ENCODE data around the gene MOGAT3. TPM values are rescaled to one million over a fixed set of nuclear protein-coding genes. Genes with fewer than 3 reads are reported as not detected.
A peak's percentile ranks its signal among the peaks of the same experiment; 100 is the strongest.

The MOGAT3 gene
- total and polyA plus RNA-seq, 9 of the 15 experiments (the other 6 are each of a cell fraction or from before 2014, with no cell fraction given) = 0.07 to 0.17 (median 0.13) TPM; not detected in 6

DNA sequence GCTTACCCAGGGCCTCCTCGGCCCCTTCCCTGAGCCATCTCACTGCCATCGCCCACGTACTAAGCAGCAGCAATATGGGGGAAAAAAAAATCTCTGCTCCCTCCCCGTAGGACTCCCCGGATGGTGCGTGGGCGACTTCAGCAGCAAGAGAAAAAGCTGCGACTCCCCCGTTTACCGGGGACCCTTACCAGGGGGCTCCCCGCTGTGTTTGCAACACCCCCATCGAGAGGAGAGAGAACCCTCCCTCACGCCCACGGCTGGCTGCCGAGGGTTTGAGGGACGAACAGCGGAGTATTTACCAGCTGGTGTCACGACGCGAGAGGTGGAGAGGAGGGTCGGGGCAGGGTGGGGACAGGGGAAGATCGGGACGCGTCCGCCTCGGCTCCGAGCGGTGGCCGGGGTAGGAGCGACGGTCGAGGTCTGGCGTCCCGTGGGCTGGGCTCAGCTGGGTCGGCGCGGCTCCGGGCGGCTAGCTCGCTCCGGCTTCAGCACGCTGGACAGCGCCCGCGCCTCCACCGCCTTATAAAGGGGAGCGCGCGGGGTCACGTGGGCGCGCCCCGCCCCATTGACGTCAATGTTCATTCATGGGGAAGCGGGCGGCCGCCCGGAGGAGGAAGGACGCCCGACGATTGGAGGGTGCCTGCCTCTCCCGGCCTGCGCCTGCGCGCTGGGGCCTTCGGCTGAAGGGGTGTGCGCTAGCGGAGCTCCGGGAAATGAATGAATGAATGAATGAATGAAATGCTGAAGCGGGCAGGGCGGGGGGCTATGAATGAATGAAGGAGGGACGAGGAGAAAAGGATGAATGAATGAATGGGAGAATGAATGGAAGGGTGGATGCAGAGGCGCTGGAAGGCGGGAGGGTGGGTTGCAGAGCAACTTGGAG, 35.5 kb downstream of the MOGAT3 start, which contains the start of gene VGF (continued):
- TF ChIP-seq, protein P1, sequence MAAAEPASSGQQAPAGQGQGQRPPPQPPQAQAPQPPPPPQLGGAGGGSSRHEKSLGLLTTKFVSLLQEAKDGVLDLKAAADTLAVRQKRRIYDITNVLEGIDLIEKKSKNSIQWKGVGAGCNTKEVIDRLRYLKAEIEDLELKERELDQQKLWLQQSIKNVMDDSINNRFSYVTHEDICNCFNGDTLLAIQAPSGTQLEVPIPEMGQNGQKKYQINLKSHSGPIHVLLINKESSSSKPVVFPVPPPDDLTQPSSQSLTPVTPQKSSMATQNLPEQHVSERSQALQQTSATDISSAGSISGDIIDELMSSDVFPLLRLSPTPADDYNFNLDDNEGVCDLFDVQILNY (CRISPR knock-in tag; IDR thresholded peaks at IDR 0.05) = peak; percentile 95
- TF ChIP-seq, protein P2, sequence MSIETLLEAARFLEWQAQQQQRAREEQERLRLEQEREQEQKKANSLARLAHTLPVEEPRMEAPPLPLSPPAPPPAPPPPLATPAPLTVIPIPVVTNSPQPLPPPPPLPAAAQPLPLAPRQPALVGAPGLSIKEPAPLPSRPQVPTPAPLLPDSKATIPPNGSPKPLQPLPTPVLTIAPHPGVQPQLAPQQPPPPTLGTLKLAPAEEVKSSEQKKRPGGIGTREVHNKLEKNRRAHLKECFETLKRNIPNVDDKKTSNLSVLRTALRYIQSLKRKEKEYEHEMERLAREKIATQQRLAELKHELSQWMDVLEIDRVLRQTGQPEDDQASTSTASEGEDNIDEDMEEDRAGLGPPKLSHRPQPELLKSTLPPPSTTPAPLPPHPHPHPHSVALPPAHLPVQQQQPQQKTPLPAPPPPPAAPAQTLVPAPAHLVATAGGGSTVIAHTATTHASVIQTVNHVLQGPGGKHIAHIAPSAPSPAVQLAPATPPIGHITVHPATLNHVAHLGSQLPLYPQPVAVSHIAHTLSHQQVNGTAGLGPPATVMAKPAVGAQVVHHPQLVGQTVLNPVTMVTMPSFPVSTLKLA (conservative IDR thresholded peaks at IDR 0.05) = peak; percentile 98 to 99
- TF ChIP-seq, protein P3, sequence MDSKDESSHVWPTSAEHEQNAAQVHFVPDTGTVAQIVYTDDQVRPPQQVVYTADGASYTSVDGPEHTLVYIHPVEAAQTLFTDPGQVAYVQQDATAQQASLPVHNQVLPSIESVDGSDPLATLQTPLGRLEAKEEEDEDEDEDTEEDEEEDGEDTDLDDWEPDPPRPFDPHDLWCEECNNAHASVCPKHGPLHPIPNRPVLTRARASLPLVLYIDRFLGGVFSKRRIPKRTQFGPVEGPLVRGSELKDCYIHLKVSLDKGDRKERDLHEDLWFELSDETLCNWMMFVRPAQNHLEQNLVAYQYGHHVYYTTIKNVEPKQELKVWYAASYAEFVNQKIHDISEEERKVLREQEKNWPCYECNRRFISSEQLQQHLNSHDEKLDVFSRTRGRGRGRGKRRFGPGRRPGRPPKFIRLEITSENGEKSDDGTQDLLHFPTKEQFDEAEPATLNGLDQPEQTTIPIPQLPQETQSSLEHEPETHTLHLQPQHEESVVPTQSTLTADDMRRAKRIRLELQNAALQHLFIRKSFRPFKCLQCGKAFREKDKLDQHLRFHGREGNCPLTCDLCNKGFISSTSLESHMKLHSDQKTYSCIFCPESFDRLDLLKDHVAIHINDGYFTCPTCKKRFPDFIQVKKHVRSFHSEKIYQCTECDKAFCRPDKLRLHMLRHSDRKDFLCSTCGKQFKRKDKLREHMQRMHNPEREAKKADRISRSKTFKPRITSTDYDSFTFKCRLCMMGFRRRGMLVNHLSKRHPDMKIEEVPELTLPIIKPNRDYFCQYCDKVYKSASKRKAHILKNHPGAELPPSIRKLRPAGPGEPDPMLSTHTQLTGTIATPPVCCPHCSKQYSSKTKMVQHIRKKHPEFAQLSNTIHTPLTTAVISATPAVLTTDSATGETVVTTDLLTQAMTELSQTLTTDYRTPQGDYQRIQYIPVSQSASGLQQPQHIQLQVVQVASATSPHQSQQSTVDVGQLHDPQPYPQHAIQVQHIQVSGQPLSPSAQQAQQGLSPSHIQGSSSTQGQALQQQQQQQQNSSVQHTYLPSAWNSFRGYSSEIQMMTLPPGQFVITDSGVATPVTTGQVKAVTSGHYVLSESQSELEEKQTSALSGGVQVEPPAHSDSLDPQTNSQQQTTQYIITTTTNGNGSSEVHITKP (IDR thresholded peaks at IDR 0.05; ENCODE audit: partially characterized antibody) = no peak
- TF ChIP-seq ZNF140 (CRISPR knock-in tag; IDR thresholded peaks at IDR 0.05) (no peak), STAT5B (CRISPR knock-in tag; IDR thresholded peaks at IDR 0.05) (no peak), HSF4 (CRISPR knock-in tag; IDR thresholded peaks at IDR 0.05; ENCODE audit: borderline replicate concordance) (no peak), SRSF7 (optimal IDR thresholded peaks at IDR 0.05; ENCODE audit: low read depth, low read length) (no peak), SMARCE1 (IDR thresholded peaks at IDR 0.05) (no peak), TCF3 (CRISPR knock-in tag; IDR thresholded peaks at IDR 0.05) (peak; percentile 49), HDAC2 (IDR thresholded peaks at IDR 0.05) (peak; percentile 70; the same call in 1 of the 2 replicates), ZBTB1 (CRISPR knock-in tag; IDR thresholded peaks at IDR 0.05; ENCODE audit: borderline replicate concordance, low read depth) (peak; percentile 89), ZNF24 (IDR thresholded peaks at IDR 0.05) (peak; percentile 100), CBX2 (IDR thresholded peaks at IDR 0.05; ENCODE audit: insufficient read depth, low read length, poor library complexity, severe bottlenecking) (no peak)
- TF ChIP-seq, protein P4, sequence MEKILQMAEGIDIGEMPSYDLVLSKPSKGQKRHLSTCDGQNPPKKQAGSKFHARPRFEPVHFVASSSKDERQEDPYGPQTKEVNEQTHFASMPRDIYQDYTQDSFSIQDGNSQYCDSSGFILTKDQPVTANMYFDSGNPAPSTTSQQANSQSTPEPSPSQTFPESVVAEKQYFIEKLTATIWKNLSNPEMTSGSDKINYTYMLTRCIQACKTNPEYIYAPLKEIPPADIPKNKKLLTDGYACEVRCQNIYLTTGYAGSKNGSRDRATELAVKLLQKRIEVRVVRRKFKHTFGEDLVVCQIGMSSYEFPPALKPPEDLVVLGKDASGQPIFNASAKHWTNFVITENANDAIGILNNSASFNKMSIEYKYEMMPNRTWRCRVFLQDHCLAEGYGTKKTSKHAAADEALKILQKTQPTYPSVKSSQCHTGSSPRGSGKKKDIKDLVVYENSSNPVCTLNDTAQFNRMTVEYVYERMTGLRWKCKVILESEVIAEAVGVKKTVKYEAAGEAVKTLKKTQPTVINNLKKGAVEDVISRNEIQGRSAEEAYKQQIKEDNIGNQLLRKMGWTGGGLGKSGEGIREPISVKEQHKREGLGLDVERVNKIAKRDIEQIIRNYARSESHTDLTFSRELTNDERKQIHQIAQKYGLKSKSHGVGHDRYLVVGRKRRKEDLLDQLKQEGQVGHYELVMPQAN (IDR thresholded peaks at IDR 0.05; ENCODE audit: borderline replicate concordance) = peak; percentile 46
- TF ChIP-seq, protein P5, sequence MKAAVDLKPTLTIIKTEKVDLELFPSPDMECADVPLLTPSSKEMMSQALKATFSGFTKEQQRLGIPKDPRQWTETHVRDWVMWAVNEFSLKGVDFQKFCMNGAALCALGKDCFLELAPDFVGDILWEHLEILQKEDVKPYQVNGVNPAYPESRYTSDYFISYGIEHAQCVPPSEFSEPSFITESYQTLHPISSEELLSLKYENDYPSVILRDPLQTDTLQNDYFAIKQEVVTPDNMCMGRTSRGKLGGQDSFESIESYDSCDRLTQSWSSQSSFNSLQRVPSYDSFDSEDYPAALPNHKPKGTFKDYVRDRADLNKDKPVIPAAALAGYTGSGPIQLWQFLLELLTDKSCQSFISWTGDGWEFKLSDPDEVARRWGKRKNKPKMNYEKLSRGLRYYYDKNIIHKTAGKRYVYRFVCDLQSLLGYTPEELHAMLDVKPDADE (conservative IDR thresholded peaks at IDR 0.05; ENCODE audit: control insufficient read depth, low read depth, low read length) = peak; percentile 91
- TF ChIP-seq, protein P6, sequence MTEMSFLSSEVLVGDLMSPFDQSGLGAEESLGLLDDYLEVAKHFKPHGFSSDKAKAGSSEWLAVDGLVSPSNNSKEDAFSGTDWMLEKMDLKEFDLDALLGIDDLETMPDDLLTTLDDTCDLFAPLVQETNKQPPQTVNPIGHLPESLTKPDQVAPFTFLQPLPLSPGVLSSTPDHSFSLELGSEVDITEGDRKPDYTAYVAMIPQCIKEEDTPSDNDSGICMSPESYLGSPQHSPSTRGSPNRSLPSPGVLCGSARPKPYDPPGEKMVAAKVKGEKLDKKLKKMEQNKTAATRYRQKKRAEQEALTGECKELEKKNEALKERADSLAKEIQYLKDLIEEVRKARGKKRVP (CRISPR knock-in tag; IDR thresholded peaks at IDR 0.05) = no peak

All from K562 (cell line).